ENCODE results near the gene SYT2.

GRCh38 chr1:202596638-202597037 lies 113.6 kb downstream of the SYT2 start:
- no peak for TF ChIP-seq CTCF (conservative IDR thresholded peaks at IDR 0.05 in 1 of 2, IDR thresholded peaks at IDR 0.05 in 1 of 2; ENCODE audit: extremely low read depth in 1 of 2, insufficient read depth in 1 of 2, low read depth in 1 of 2, low read length in 2 of 2)
- no peak for TF ChIP-seq EZH2 (IDR thresholded peaks at IDR 0.05; ENCODE audit: borderline replicate concordance, low read length)

Data from mammary epithelial cell (primary cell).